Suprapubic skin (tissue), 4 donors: ENCODE data around the gene FYN. TPM values are rescaled to one million over a fixed set of nuclear protein-coding genes. Genes with fewer than 3 reads are reported as not detected.

Experiments used
- DNase-seq, 2 donors: peaks; one replicate each; pipeline ENCODE4 v3.0.0-alpha.2; 2019; ENCODE audit warnings: low spot score in 2 of 2
- H3K27ac ChIP-seq: fragments of 200-600 bp; sonication (generic); one replicate; pipeline ENCODE4 v1.5.1; 2019
- H3K27me3 ChIP-seq: fragments of 200-600 bp; sonication (generic); one replicate; pipeline ENCODE4 v1.5.1; 2019
- H3K36me3 ChIP-seq: fragments of 200-600 bp; sonication (generic); one replicate; pipeline ENCODE4 v1.5.1; 2019
- H3K4me1 ChIP-seq: fragments of 200-600 bp; sonication (generic); one replicate; pipeline ENCODE4 v1.5.1; 2019
- H3K4me3 ChIP-seq: fragments of 200-600 bp; sonication (generic); one replicate; pipeline ENCODE4 v1.5.1; 2019; ENCODE audit warnings: mild to moderate bottlenecking
- H3K9me3 ChIP-seq: fragments of 200-600 bp; sonication (generic); one replicate; pipeline ENCODE4 v1.5.1; 2019
- CTCF ChIP-seq, 2 donors: fragments of 200-600 bp in 1 of 2; fragments of 450-650 bp in 1 of 2; sonication (generic) in 1 of 2; IDR thresholded peaks; one replicate each; pipeline ENCODE4 v1.5.1; 2016 to 2019; ENCODE audit warnings: antibody characterized with exemption in 2 of 2, mild to moderate bottlenecking in 1 of 2, moderate library complexity in 1 of 2
- EP300 ChIP-seq: sonication (generic); formaldehyde crosslinking; IDR thresholded peaks from one replicate; pipeline ENCODE4 v1.6.1; 2017; ENCODE audit warnings: antibody characterized with exemption
- POLR2A ChIP-seq, 2 donors: fragments of 450-650 bp; IDR thresholded peaks; one replicate each; pipeline ENCODE4 v1.6.1; 2017; ENCODE audit warnings: antibody characterized with exemption in 2 of 2, mild to moderate bottlenecking in 2 of 2, moderate library complexity in 2 of 2
- POLR2AphosphoS5 ChIP-seq, 3 donors: sonication (generic); formaldehyde crosslinking; IDR thresholded peaks; one replicate each; pipeline ENCODE4 v1.6.1; 2017; ENCODE audit warnings: antibody characterized with exemption in 3 of 3
- WGBS: methylation state at CpG from one replicate; pipeline ENCODE4 v1.1.5; 2018; 5-methylcytosine and 5-hydroxymethylcytosine counted together
- total RNA-seq, 4 donors: library from RNA; depleted of rRNA; stranded (reverse); fragments of >200 nt; gene quantifications; one replicate each; pipeline ENCODE4 v1.1.0, GENCODE V29; 2016

Gene FYN
- total RNA-seq, 4 donors from 2014 or later, result 36.6 to 89.6 (median 67.3) TPM

- Histone ChIP-seq H3K27ac (no peak overlapping the region), H3K9me3 (no peaks in the 10 kb centered on the region), H3K4me1 (peaks cover 13% of the 10 kb centered on the region), H3K27me3 (no peaks in the 10 kb centered on the region), H3K4me3 (no peak overlapping the region), H3K36me3 (no peaks in the 10 kb centered on the region)
- TF ChIP-seq POLR2A (IDR thresholded peaks at IDR 0.05), result no peak
- TF ChIP-seq CTCF (IDR thresholded peaks at IDR 0.05), result no peak
- no peak for TF ChIP-seq EP300
- no peak for TF ChIP-seq POLR2AphosphoS5 (IDR thresholded peaks at IDR 0.05)
- 97% methylated on average over 2 of the region's 2 CpGs for WGBS
- no peak for DNase-seq
These were observed 77.7 kb downstream of the FYN start for GRCh38 chr6:111795558-111795957.

- Histone ChIP-seq H3K36me3 (no peaks in the 10 kb centered on the region), H3K9me3 (no peaks in the 10 kb centered on the region), H3K27me3 (no peaks in the 10 kb centered on the region), H3K4me1 (peaks cover 13% of the 10 kb centered on the region), H3K27ac (no peak overlapping the region), H3K4me3 (no peak overlapping the region)
- no peak for DNase-seq
- 86% methylated on average over 5 of the region's 5 CpGs for WGBS
- TF ChIP-seq POLR2A (IDR thresholded peaks at IDR 0.05) (no peak), EP300 (no peak), CTCF (IDR thresholded peaks at IDR 0.05) (no peak), POLR2AphosphoS5 (IDR thresholded peaks at IDR 0.05) (no peak)
These were observed 78.4 kb downstream of the FYN start for GRCh38 chr6:111794727-111795452.

GRCh38 chr6:111794300-111794699 is 79.0 kb downstream of the FYN start:
- no peak for TF ChIP-seq POLR2AphosphoS5 (IDR thresholded peaks at IDR 0.05)
- no peak for TF ChIP-seq POLR2A (IDR thresholded peaks at IDR 0.05)
- Histone ChIP-seq H3K9me3 (no peaks in the 10 kb centered on the region), H3K4me1 (peaks cover 10% of the 10 kb centered on the region), H3K27ac (no peak overlapping the region), H3K27me3 (no peaks in the 10 kb centered on the region), H3K4me3 (no peak overlapping the region), H3K36me3 (no peaks in the 10 kb centered on the region)
- no peak for DNase-seq
- 77% methylated on average over 4 of the region's 4 CpGs for WGBS

DNA sequence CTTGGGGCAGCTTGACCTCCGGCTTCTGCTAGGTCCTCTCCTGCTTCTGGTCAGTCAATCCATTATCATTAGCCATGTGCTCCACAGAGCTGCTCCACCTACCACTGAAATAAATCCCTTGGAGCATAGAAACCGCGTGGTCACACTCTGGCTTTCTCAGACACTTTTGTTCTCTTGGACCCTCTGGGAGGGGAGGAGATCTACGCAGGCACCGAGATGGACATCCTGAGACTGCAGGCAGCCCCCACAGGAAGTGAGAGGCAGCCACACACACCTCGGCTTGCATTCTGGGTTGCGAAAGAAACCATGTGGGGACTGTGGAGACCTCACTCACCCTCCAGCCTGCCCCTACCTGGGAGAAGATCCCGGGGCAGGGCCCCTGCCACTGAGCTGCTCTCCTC is 79.5 kb downstream of the FYN start:
- H3K4me1 ChIP-seq, result peaks cover 10% of the 10 kb centered on the region

DNA sequence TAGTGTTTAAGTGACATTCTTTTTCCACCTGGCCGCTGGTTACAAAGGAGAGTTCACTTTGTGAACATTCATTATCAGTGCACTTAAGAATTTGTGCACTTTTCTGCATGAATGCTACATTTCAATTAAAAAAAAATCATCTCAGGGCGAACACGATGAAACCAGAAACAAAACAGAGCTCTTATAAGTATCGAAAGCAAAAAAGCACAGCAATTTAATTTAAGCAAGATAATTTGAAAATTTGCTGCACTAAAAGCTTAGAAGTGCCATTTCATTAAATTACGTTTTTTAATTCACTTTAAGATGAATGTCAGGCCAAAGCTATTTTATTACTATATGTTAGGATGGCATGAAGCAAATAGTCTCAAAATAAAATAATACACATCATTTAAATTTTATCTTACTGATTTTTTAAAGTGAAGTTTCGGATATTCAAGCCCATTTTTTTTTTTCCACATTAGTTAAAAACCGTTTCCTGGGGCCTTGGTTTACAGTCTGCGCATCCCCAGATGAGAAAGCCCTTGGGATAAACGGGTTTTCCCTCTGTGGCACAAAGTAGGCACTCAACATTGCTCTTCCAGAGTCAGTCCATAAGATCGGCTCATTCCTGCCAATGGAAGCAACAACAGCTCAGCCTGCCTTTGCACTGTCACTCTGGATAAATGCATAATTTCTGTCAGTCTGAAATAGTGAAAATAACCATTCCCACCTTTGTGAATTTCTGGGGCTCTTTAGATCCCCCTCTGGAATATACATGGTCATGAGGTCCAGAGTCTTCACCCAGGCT is 80.1 kb downstream of the FYN start:
- TF ChIP-seq POLR2AphosphoS5 (IDR thresholded peaks at IDR 0.05) (no peak), POLR2A (IDR thresholded peaks at IDR 0.05) (no peak)
- Histone ChIP-seq H3K9me3 (no peaks in the 10 kb centered on the region), H3K4me1 (peaks cover 10% of the 10 kb centered on the region), H3K27ac (no peak overlapping the region), H3K4me3 (no peak overlapping the region), H3K36me3 (no peaks in the 10 kb centered on the region), H3K27me3 (no peaks in the 10 kb centered on the region)
- 84% methylated on average over 10 of the region's 10 CpGs for WGBS
- no peak for DNase-seq

More for the DNA sequence above, 79.5 kb downstream of the FYN start:
- TF ChIP-seq POLR2AphosphoS5 (IDR thresholded peaks at IDR 0.05) (no peak), CTCF (IDR thresholded peaks at IDR 0.05) (no peak), EP300 (no peak), POLR2A (IDR thresholded peaks at IDR 0.05) (no peak)
- no peak overlapping the region for H3K27ac ChIP-seq
- no peaks in the 10 kb centered on the region for H3K36me3 ChIP-seq
- DNase-seq, result no peak
- no peaks in the 10 kb centered on the region for H3K27me3 ChIP-seq
- H3K9me3 ChIP-seq, result no peaks in the 10 kb centered on the region
- WGBS, result 71% methylated on average over 8 of the region's 8 CpGs
- H3K4me3 ChIP-seq, result no peak overlapping the region

- 88% methylated on average over 2 of the region's 2 CpGs for WGBS
- TF ChIP-seq POLR2AphosphoS5 (IDR thresholded peaks at IDR 0.05), result no peak
- Histone ChIP-seq H3K27me3 (no peaks in the 10 kb centered on the region), H3K4me3 (no peak overlapping the region), H3K9me3 (no peaks in the 10 kb centered on the region), H3K36me3 (no peaks in the 10 kb centered on the region), H3K4me1 (peaks cover 10% of the 10 kb centered on the region), H3K27ac (no peak overlapping the region)
- no peak for DNase-seq
These were observed 81.0 kb downstream of the FYN start for GRCh38 chr6:111792241-111792640.
